Retinal pigment epithelial cell (primary cell): ENCODE results near the gene GINS2.
A peak's percentile ranks its signal among the peaks of the same experiment; 100 is the strongest.

Experiments
- DNase-seq: peaks from one replicate; pipeline ENCODE4 v3.0.0-alpha.2; 2010; ENCODE audit warnings: low read depth
- H3K4me3 ChIP-seq: 2 replicates; pipeline ENCODE4 v1.5.1; 2011; ENCODE audit warnings: mild to moderate bottlenecking, low read length, control low read depth, moderate library complexity
- TF ChIP-seq, protein P1 (sequence below): conservative IDR thresholded peaks from 2 replicates; pipeline ENCODE4 v1.5.1; 2011; ENCODE audit warnings: low read depth, low read length, control low read depth, inconsistent platforms

The GINS2 gene

DNA sequence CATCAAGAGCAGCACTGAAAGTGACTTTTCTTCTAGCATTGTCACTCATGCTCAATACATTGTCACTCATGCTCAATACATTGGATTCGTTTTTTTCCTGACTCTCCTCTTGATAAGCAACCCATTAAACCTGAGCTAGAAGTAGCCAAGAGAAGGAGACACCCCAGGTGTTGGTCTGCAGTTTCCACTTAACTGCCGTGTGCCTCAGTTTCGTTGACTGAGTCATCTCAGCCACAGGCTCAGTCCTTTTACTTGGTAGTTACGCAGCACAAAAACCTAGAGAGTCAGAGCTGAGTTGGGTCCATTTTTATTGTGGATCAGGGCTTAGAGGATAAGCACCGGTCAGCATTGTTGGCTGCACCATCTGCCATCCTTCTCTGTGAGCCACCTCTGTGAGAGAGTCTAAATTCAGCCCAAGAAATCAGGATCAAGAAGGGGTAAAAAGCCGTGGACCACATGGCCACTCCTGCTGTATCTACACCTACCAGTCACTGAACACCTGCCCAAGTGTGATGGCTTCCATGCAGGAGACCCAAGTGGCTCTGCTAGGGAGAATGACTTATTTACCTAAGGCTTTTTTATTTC lies 11.3 kb downstream of the GINS2 start:
- no peak for DNase-seq
- no peak overlapping the region for H3K4me3 ChIP-seq
- TF ChIP-seq, protein P1, sequence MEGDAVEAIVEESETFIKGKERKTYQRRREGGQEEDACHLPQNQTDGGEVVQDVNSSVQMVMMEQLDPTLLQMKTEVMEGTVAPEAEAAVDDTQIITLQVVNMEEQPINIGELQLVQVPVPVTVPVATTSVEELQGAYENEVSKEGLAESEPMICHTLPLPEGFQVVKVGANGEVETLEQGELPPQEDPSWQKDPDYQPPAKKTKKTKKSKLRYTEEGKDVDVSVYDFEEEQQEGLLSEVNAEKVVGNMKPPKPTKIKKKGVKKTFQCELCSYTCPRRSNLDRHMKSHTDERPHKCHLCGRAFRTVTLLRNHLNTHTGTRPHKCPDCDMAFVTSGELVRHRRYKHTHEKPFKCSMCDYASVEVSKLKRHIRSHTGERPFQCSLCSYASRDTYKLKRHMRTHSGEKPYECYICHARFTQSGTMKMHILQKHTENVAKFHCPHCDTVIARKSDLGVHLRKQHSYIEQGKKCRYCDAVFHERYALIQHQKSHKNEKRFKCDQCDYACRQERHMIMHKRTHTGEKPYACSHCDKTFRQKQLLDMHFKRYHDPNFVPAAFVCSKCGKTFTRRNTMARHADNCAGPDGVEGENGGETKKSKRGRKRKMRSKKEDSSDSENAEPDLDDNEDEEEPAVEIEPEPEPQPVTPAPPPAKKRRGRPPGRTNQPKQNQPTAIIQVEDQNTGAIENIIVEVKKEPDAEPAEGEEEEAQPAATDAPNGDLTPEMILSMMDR: no peak

DNA sequence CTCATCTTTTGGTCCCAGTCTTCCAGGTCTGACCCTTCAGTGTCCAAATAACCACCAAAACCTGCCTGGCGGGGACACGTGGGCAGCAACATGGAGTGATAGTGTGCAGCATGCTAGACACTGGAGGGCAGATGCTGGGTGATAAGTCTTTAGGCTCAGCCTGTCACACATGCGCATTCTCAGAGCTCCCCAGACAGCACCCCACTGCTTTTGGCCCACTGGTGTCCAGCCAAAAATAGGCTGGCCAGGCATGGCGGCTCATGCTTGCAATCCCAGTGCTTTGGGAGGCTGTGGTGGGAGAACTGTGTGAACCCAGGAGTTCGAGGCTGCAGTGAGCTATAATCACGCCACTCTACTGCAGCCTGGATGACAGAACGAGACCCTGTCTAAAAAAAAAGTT lies 12.3 kb downstream of the GINS2 start:
- TF ChIP-seq, protein P1: no peak
- DNase-seq: no peak
- no peak overlapping the region for H3K4me3 ChIP-seq

DNA sequence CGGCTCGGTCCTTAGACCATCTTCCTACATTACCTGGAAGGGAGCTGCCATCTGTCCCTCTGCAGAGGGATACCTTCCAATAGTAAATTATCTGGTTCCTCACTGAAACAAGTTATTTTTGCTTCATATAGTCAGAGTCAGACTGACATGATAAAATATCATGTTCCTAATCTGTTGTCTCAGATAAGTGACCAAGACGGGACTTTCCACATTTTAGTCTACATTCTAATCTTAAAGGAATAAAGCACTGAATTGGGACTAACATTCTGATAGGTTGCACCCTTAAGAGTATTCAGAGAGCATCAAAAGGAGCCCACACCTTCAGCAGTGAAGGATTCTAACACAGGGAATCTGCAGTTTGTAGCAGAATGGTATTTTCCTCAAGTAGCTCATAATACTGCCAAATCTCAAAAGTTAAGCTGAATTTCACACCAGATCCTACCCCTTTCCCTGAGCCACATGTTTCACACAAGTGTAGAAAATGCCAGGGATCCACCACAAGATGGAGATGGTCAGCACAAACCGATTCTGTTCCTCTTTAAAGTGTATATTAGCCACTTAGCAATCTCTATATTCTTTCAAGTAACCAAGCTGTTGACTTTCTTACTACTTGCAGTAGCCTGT lies 13.4 kb downstream of the GINS2 start:
- H3K4me3 ChIP-seq: no peak overlapping the region
- TF ChIP-seq, protein P1: peak; percentile 67
- no peak for DNase-seq

DNA sequence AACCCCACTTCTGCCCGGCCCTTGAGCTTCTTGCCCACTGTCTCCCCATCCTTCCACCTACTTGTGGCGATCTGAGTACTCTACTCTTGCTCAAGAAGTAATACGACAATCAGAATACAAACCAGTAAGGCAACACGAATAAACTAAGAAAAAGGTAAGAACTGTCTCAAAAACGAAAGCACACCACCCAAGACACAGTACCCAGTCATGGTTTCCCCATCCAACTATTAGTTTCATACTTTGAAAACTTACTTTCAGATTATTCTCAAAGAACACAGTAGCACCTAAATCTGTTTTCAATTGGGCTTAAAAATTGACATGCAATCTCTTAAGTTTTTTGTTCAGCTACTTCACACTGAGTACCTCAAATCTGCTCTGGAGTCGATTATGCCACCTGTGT lies 13.9 kb downstream of the GINS2 start:
- no peak for DNase-seq
- no peak overlapping the region for H3K4me3 ChIP-seq
- TF ChIP-seq, protein P1: no peak

DNA sequence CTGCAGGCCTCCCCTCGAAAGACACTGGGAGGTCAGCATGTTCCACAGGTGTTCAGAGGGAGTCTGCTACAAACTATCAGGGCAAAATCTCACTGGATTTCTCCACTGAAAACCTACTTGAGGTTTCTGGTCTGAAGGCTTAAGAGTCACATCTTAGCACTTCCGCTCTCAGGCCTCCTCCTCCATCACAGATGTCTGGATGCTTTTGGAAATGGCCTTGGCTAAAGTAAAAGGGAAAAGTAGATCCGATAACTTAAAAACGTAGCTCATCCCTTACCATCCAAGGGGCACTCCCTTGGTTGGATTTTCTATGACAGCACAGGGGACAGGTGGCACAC lies 14.4 kb downstream of the GINS2 start:
- DNase-seq: no peak
- TF ChIP-seq, protein P1: no peak
- H3K4me3 ChIP-seq: no peak overlapping the region

DNA sequence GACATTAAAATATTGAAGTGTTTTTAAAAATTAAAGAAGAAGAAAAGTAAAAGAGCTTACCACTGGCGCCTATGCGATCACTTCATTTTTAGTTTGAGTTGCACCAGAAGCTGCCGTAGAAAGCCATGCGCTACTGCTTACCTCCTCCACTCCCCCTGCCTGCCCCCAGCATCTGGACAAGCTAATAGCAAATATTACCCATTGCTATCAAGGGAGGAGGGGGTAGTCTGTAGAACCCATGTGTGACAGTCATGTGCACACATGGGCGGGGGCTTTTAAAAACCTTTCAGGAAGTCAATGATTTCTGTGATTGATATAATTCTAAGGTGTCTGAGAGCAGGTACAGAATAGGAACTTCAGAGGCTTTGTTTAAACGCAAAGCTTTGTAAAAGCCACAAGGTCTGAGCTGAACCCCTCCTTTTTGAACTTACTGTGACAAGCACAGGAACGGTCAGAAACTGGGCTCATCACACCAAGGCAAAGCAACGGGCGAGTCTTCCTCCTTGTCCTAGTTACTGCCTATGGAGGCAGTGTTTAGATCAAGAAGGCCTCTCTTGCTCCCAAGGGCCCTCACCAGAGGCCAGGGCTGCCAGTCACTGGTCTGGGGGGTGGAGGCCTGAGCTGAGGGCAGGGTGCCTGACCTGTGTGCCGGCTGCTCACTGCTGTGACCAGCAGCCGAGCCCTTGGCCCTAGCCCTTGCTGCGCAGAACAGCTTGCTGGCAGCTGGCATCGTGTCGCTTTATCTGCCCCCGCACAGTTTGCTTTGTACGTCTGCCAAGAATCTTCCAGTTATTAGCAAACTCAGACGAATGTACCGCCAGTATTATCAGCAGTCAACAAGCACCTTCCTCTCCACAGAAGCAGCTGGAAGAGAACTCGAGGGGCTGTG lies 15.0 kb downstream of the GINS2 start:
- TF ChIP-seq, protein P1: no peak
- no peak overlapping the region for H3K4me3 ChIP-seq
- DNase-seq: no peak
